Keratinocyte (primary cell): ENCODE data around the gene TAF1D. TPM values are rescaled to one million over a fixed set of nuclear protein-coding genes. Genes with fewer than 3 reads are reported as not detected.

Experiments
- DNase-seq: peaks from one replicate; pipeline ENCODE4 v3.0.0-alpha.2; 2011; ENCODE audit warnings: low read depth, missing footprints, low spot score
- FAIRE-seq: peaks from 2 replicates; lab custom pipeline; 2011; peaks lifted over from hg19 to GRCh38; lab: Jason Lieb, UNC
- H2AFZ ChIP-seq: 2 replicates; pipeline ENCODE4 v1.6.0; 2012; ENCODE audit warnings: low read length, control low read depth, inconsistent platforms; ENCODE audit not compliant: control insufficient read depth
- H3K27ac ChIP-seq: 2 replicates; pipeline ENCODE4 v1.5.1; 2011; ENCODE audit warnings: low read length; ENCODE audit not compliant: control insufficient read depth, insufficient read depth
- H3K27me3 ChIP-seq: 3 replicates; pipeline ENCODE4 v1.6.0; 2011; ENCODE audit warnings: low read length; ENCODE audit not compliant: control insufficient read depth, insufficient read depth; ENCODE audit errors: extremely low read depth
- H3K36me3 ChIP-seq, 2 experiments: 2 replicates in 1 of 2; 3 replicates in 1 of 2; pipeline ENCODE4 v1.5.1; 2011; ENCODE audit warnings: low read length in 2 of 2, mild to moderate bottlenecking in 1 of 2; ENCODE audit not compliant: control insufficient read depth in 2 of 2, insufficient read depth in 2 of 2; ENCODE audit errors: extremely low read depth in 1 of 2
- H3K4me1 ChIP-seq: 3 replicates; pipeline ENCODE4 v1.5.1; 2011; ENCODE audit warnings: low read length; ENCODE audit not compliant: control insufficient read depth, insufficient read depth; ENCODE audit errors: extremely low read depth
- H3K4me2 ChIP-seq: 3 replicates; pipeline ENCODE4 v1.6.0; 2011; ENCODE audit warnings: low read depth, low read length; ENCODE audit not compliant: control insufficient read depth, insufficient read depth; ENCODE audit errors: extremely low read depth
- H3K4me3 ChIP-seq, 3 experiments: fragments of 200-600 bp in 1 of 3; sonication (generic) in 1 of 3; 2 replicates in 2 of 3; 3 replicates in 1 of 3; pipeline ENCODE4 v1.5.1; 2011 to 2016; ENCODE audit warnings: low read length in 3 of 3, mild to moderate bottlenecking in 3 of 3, control low read depth in 2 of 3, inconsistent platforms in 1 of 3, low read depth in 1 of 3, mixed read lengths in 1 of 3, mixed run types in 1 of 3, moderate library complexity in 1 of 3; ENCODE audit not compliant: control insufficient read depth in 2 of 3, insufficient read depth in 2 of 3; ENCODE audit errors: extremely low read depth in 1 of 3
- H3K79me2 ChIP-seq: 2 replicates; pipeline ENCODE4 v1.6.0; 2012; ENCODE audit warnings: low read length; ENCODE audit not compliant: control insufficient read depth, insufficient read depth
- H3K9ac ChIP-seq: 3 replicates; pipeline ENCODE4 v1.6.0; 2011; ENCODE audit warnings: low read length; ENCODE audit not compliant: control insufficient read depth, insufficient read depth; ENCODE audit errors: extremely low read depth
- H3K9me1 ChIP-seq: 3 replicates; pipeline ENCODE4 v1.6.0; 2011; ENCODE audit warnings: low read length; ENCODE audit not compliant: control insufficient read depth, insufficient read depth; ENCODE audit errors: extremely low read depth
- H3K9me3 ChIP-seq: 2 replicates; pipeline ENCODE4 v1.5.1; 2012; ENCODE audit warnings: low read depth, low read length; ENCODE audit not compliant: control insufficient read depth
- H4K20me1 ChIP-seq: 3 replicates; pipeline ENCODE4 v1.6.0; 2011; ENCODE audit warnings: low read length; ENCODE audit not compliant: control insufficient read depth, insufficient read depth; ENCODE audit errors: extremely low read depth
- CTCF ChIP-seq, 3 experiments: IDR thresholded peaks in 1 of 3; conservative IDR thresholded peaks in 1 of 3; optimal IDR thresholded peaks in 1 of 3; 2 replicates in 2 of 3; 3 replicates in 1 of 3; pipeline versions ENCODE3 to v1.5.1; 2011; ENCODE audit warnings: low read length in 3 of 3, mild to moderate bottlenecking in 3 of 3, moderate library complexity in 2 of 3, control low read depth in 1 of 3, inconsistent platforms in 1 of 3; ENCODE audit not compliant: insufficient read depth in 2 of 3; ENCODE audit errors: extremely low read depth in 1 of 3
- EZH2 ChIP-seq: IDR thresholded peaks from one replicate; pipeline ENCODE4 v1.6.1; 2012; ENCODE audit warnings: inconsistent platforms, mild to moderate bottlenecking, low read length, moderate library complexity
- dilution Hi-C: fragments of 300-500 bp; cut with MboI; formaldehyde crosslinking; loops from one replicate; pipeline ENCODE4 v1.7.0; 2020; ENCODE audit warnings: low sequenced_read_pairs; ENCODE audit not compliant: extremely low pct_ligation_motif_present
- polyA plus RNA-seq, 5 experiments: library from polyadenylated mRNA; depleted of rRNA in 3 of 5; stranded (reverse) in 3 of 5; stranded (forward) in 1 of 5; unstranded in 1 of 5; fragments of >200 nt; gene quantifications; 1 replicate in 1 of 5; 2 replicates in 3 of 5; 3 replicates in 1 of 5; pipeline versions ENCODE4 v1.2.1 to v1.2.3, GENCODE V29; 2011 to 2012; ENCODE audit warnings: missing spikeins in 2 of 5, low read depth in 1 of 5, low replicate concordance in 1 of 5

The TAF1D gene
- polyA plus RNA-seq, 1 donor (not counting 4 experiments of a cell fraction or from before 2014, with no cell fraction given): 224 TPM

DNA sequence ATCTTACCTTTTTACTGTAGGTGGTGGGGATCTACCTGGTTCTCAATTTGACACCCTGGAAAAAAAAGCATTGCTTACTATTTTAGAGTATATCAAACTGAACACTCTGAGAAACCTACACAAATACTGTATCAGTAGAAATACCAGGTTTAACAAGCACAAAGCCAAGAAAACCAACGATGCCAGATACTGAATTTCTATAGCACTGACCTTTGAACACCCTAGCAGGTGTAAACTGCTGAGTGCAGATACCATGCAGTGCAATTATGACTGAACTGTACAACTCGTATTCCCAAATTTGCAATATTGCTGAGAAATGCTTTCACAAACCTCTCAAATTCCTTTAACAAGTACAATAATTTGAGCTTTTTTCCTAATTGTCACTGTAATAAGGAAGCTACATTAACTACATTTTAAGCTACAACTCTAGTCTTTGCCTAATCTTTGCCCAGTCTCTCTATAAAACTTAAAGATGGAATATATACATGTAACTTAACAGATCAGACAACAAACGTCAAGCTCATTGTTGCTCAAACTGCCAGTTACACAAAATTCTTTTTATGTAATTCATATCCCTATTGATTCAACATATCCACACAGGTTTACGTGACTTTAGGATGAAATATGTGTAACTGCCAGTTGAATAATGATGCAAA, 8.9 kb downstream of the TAF1D start:
- H3K9me1 ChIP-seq: no peaks in the 10 kb centered on the region
- H4K20me1 ChIP-seq: peaks cover 36% of the 10 kb centered on the region
- no peak overlapping the region for H3K4me2 ChIP-seq
- H2AFZ ChIP-seq: no peak overlapping the region
- H3K4me3 ChIP-seq: no peak overlapping the region
- no peak for DNase-seq
- TF ChIP-seq EZH2 (no peak), CTCF (optimal IDR thresholded peaks at IDR 0.05 in 1 of 3, IDR thresholded peaks at IDR 0.05 in 1 of 3, conservative IDR thresholded peaks at IDR 0.05 in 1 of 3; ENCODE audit: extremely low read depth in 1 of 3, insufficient read depth in 2 of 3, low read length in 3 of 3) (no peak)
- H3K36me3 ChIP-seq: peaks cover 31 to 58% of the 10 kb centered on the region in 2 experiments
- dilution Hi-C loops: no loop called here
- H3K9me3 ChIP-seq: no peaks in the 10 kb centered on the region
- H3K27ac ChIP-seq: no peak overlapping the region
- H3K27me3 ChIP-seq: no peaks in the 10 kb centered on the region
- peaks cover 36% of the 10 kb centered on the region for H3K79me2 ChIP-seq
- peaks cover 19% of the 10 kb centered on the region for H3K4me1 ChIP-seq
- H3K9ac ChIP-seq: no peak overlapping the region
- FAIRE-seq: no peak

- H2AFZ ChIP-seq: no peak overlapping the region
- H3K4me1 ChIP-seq: peaks cover 2% of the 10 kb centered on the region
- no peaks in the 10 kb centered on the region for H3K9me1 ChIP-seq
- DNase-seq (no peak), FAIRE-seq (no peak)
- peaks cover 28% of the 10 kb centered on the region for H4K20me1 ChIP-seq
- dilution Hi-C loops: no loop called here
- H3K79me2 ChIP-seq: peaks cover 18% of the 10 kb centered on the region
- no peaks in the 10 kb centered on the region for H3K9me3 ChIP-seq
- no peak overlapping the region for H3K27ac ChIP-seq
- TF ChIP-seq CTCF (optimal IDR thresholded peaks at IDR 0.05 in 1 of 3, IDR thresholded peaks at IDR 0.05 in 1 of 3, conservative IDR thresholded peaks at IDR 0.05 in 1 of 3; ENCODE audit: extremely low read depth in 1 of 3, insufficient read depth in 2 of 3, low read length in 3 of 3) (no peak), EZH2 (no peak)
- H3K36me3 ChIP-seq: peaks cover 25 to 50% of the 10 kb centered on the region in 2 experiments
- H3K4me3 ChIP-seq: no peak overlapping the region
- no peak overlapping the region for H3K9ac ChIP-seq
- H3K4me2 ChIP-seq: no peak overlapping the region
- H3K27me3 ChIP-seq: no peaks in the 10 kb centered on the region
Observed at GRCh38 chr11:93730108-93731107, 10.9 kb downstream of the TAF1D start.
